ENCODE results near the gene RAI1.

DNA sequence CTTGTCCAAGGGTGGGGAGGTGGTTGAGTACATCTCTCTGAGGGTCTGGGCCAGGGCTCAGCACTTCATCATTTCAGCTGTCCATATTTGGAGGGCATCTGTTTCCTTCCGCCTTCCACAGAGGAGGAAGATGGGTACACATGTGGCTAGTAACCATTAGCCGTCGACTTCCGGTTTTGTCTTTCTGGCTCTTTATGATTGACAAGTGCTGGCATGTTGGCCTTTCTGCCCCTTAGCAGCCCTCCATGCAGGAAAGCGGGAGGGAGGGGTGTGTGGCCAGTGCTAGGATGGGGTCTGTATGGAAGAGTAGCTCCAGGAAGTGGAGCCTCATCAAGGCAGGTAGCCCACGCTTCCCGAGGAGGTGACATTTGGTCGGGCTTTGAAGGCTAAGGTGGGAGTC lies 69.6 kb downstream of the RAI1 start:
- TF ChIP-seq, protein P1, sequence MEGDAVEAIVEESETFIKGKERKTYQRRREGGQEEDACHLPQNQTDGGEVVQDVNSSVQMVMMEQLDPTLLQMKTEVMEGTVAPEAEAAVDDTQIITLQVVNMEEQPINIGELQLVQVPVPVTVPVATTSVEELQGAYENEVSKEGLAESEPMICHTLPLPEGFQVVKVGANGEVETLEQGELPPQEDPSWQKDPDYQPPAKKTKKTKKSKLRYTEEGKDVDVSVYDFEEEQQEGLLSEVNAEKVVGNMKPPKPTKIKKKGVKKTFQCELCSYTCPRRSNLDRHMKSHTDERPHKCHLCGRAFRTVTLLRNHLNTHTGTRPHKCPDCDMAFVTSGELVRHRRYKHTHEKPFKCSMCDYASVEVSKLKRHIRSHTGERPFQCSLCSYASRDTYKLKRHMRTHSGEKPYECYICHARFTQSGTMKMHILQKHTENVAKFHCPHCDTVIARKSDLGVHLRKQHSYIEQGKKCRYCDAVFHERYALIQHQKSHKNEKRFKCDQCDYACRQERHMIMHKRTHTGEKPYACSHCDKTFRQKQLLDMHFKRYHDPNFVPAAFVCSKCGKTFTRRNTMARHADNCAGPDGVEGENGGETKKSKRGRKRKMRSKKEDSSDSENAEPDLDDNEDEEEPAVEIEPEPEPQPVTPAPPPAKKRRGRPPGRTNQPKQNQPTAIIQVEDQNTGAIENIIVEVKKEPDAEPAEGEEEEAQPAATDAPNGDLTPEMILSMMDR (conservative IDR thresholded peaks at IDR 0.05) = no peak
- no peak for TF ChIP-seq EZH2 (IDR thresholded peaks at IDR 0.05; ENCODE audit: low read depth)

Measured in PC-9 (cell line).